Measurements from ENCODE around the gene VPS39. TPM values are rescaled to one million over a fixed set of nuclear protein-coding genes. Genes with fewer than 3 reads are reported as not detected.
A peak's percentile ranks its signal among the peaks of the same experiment; 100 is the strongest.

The VPS39 gene
- total RNA-seq, 1 donor from 2014 or later, result 76.8 TPM

DNA sequence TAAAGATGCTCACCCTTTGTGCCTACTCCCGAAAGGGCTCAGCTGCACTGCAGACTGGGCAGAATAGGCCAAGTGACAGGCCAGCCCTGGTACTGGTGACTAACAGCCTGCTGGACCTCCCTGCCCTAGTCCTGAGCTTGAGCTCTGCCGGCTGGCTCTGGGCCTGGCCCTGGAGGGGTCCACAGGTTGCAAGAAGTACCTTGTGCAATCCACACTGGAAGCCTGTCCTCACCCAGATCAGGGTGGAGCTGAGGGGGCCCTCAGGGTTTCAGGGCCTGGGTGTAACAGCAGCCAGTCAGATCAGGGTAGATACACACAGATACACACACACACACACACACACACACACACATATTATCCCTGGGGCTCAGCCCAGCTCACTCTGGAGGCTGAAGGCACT, 86.4 kb downstream of the VPS39 start:
- Mint-ChIP-seq H3K36me3 (no peaks in the 10 kb centered on the region), H3K27me3 (no peaks in the 10 kb centered on the region), H3K9me3 (no peaks in the 10 kb centered on the region), H3K4me1 (ENCODE audit: unreplicated experiment) (peaks cover 10% of the 10 kb centered on the region), H3K4me3 (no peak overlapping the region), H3K27ac (peak overlapping the region; percentile 51)
- TF ChIP-seq CTCF (conservative IDR thresholded peaks at IDR 0.05), result no peak
- no peak for DNase-seq (ENCODE audit: extremely low spot score, unreplicated experiment)

DNA sequence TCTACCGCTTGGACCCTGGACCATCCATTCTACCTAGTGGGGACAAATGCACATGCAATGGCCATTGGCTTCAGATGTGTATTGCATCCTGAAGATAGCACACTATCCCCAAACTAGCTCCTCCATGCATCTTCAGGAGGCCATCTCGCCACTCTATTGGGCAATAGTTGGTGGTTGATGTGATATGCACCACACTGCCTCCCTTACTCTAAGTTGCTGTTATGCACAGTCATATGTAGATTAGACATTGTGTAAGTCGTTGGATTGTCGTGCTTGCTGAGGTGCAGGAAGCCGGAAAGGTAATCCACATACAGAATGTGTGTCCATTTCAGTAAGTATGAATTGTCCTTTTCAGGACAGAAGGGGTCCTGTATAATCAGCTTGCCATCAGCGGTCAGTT, 87.1 kb downstream of the VPS39 start:
- TF ChIP-seq CTCF (conservative IDR thresholded peaks at IDR 0.05), result no peak
- Mint-ChIP-seq H3K4me3 (no peak overlapping the region), H3K27me3 (no peaks in the 10 kb centered on the region), H3K9me3 (no peaks in the 10 kb centered on the region), H3K27ac (no peak overlapping the region), H3K4me1 (ENCODE audit: unreplicated experiment) (peaks cover 10% of the 10 kb centered on the region), H3K36me3 (no peaks in the 10 kb centered on the region)
- DNase-seq (ENCODE audit: extremely low spot score, unreplicated experiment), result no peak

- no peaks in the 10 kb centered on the region for H3K9me3 Mint-ChIP-seq
- H3K27me3 Mint-ChIP-seq, result no peaks in the 10 kb centered on the region
These were observed 87.8 kb downstream of the VPS39 start for GRCh38 chr15:42120285-42120684.

DNA sequence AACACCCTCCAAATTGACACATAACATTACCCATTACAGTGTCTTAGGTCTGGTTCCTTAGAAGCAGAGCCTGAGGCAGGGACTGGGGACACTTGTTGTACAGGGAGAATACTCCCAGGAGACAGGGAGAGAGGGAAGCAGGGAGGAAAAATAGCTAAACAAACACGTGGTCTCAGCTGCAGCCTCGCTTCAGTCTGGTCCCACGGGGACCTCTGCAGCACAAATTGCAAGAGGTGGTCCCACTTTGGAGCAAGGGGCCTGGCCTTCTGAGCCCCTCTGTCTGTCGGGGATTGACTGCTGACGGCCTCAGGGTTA, 88.7 kb downstream of the VPS39 start:
- no peaks in the 10 kb centered on the region for H3K27me3 Mint-ChIP-seq
- DNase-seq (ENCODE audit: extremely low spot score, unreplicated experiment), result no peak
- H3K27ac Mint-ChIP-seq, result peak overlapping the region; percentile 69
- no peak for TF ChIP-seq CTCF (conservative IDR thresholded peaks at IDR 0.05)
- peak overlapping the region; percentile 67 for H3K4me3 Mint-ChIP-seq
- H3K36me3 Mint-ChIP-seq, result no peaks in the 10 kb centered on the region
- peaks cover 10% of the 10 kb centered on the region for H3K4me1 Mint-ChIP-seq (ENCODE audit: unreplicated experiment)
- H3K9me3 Mint-ChIP-seq, result no peaks in the 10 kb centered on the region

More at GRCh38 chr15:42120285-42120684, 87.8 kb downstream of the VPS39 start:
- Mint-ChIP-seq H3K4me1 (ENCODE audit: unreplicated experiment) (peaks cover 10% of the 10 kb centered on the region), H3K36me3 (no peaks in the 10 kb centered on the region), H3K27ac (no peak overlapping the region), H3K4me3 (no peak overlapping the region)
- TF ChIP-seq CTCF (conservative IDR thresholded peaks at IDR 0.05), result no peak
- no peak for DNase-seq (ENCODE audit: extremely low spot score, unreplicated experiment)

- no peaks in the 10 kb centered on the region for H3K9me3 Mint-ChIP-seq
- peaks cover 10% of the 10 kb centered on the region for H3K4me1 Mint-ChIP-seq (ENCODE audit: unreplicated experiment)
- H3K27ac Mint-ChIP-seq, result peak overlapping the region; percentile 69
- H3K27me3 Mint-ChIP-seq, result no peaks in the 10 kb centered on the region
- DNase-seq (ENCODE audit: extremely low spot score, unreplicated experiment), result no peak
- H3K36me3 Mint-ChIP-seq, result no peaks in the 10 kb centered on the region
- no peak for TF ChIP-seq CTCF (conservative IDR thresholded peaks at IDR 0.05)
- peak overlapping the region; percentile 67 for H3K4me3 Mint-ChIP-seq
These were observed 89.3 kb downstream of the VPS39 start for GRCh38 chr15:42118650-42119445.
